Right lobe of liver (tissue), 6 donors: Measurements from ENCODE around the gene ESRRB. TPM values are rescaled to one million over a fixed set of nuclear protein-coding genes. Genes with fewer than 3 reads are reported as not detected.

Experiments
- ATAC-seq, 4 donors: fragments of 200-7000 bp; cut with Tn5 transposase; one replicate each; pipeline ENCODE4 v1.9.1; 2020; ENCODE audit warnings: mild to moderate bottlenecking in 4 of 4, moderate library complexity in 4 of 4
- DNase-seq, 3 donors: peaks; one replicate each; pipeline ENCODE4 v3.0.0-alpha.2; 2020
- H3K27ac ChIP-seq, 3 donors: fragments of 200-600 bp; one replicate each; pipeline ENCODE4 v1.8.0; 2022
- H3K27me3 ChIP-seq, 2 donors: fragments of 200-600 bp; one replicate each; pipeline ENCODE4 v1.8.0; 2022
- H3K36me3 ChIP-seq, 4 donors: fragments of 200-600 bp; sonication (generic) in 1 of 4; one replicate each; pipeline versions ENCODE4 v1.5.1 to v1.8.0; 2017 to 2022; ENCODE audit warnings: control low read depth in 1 of 4
- H3K4me1 ChIP-seq, 4 donors: fragments of 200-600 bp; sonication (generic) in 1 of 4; one replicate each; pipeline versions ENCODE4 v1.5.1 to v1.8.0; 2017 to 2022; ENCODE audit warnings: control low read depth in 1 of 4
- H3K4me3 ChIP-seq, 3 donors: fragments of 200-600 bp; one replicate each; pipeline ENCODE4 v1.8.0; 2022
- H3K9me3 ChIP-seq, 4 donors: fragments of 200-600 bp; sonication (generic) in 1 of 4; one replicate each; pipeline versions ENCODE4 v1.5.1 to v1.8.0; 2017 to 2022; ENCODE audit warnings: control low read depth in 1 of 4
- POLR2A ChIP-seq: fragments of 450-650 bp; IDR thresholded peaks from one replicate; pipeline ENCODE4 v1.6.1; 2017; ENCODE audit warnings: antibody characterized with exemption, mild to moderate bottlenecking
- WGBS: methylation state at CpG from one replicate; pipeline ENCODE4 v1.1.6; 2018; ENCODE audit warnings: low coverage, low lambda C conversion rate; ENCODE audit not compliant: insufficient coverage; ENCODE audit errors: missing lambda C conversion rate; 5-methylcytosine and 5-hydroxymethylcytosine counted together
- intact Hi-C, 2 donors: fragments of 100-400 bp; cut with DNase I; formaldehyde crosslinking; loops; one replicate each; pipeline versions ENCODE4 v1.11.2 to v1.14.1; 2022
- total RNA-seq, 6 experiments: library from RNA; depleted of rRNA in 2 of 6; stranded (reverse); fragments of >200 nt in 2 of 6; fragmentation: NEBNext Ultra II Directional in 3 of 6; extraction: Animal tissue kit (Norgen Biotek cat#: 25700) in 3 of 6; gene quantifications; one replicate each; pipeline versions ENCODE4 v1.1.0 to v1.2.4, GENCODE V29; 2016 to 2023
- TF ChIP-seq, protein P1 (sequence below), 4 donors: fragments of 200-600 bp in 3 of 4; fragments of 450-650 bp in 1 of 4; IDR thresholded peaks; one replicate each; pipeline versions ENCODE4 v1.5.1 to v1.8.0; 2016 to 2022; ENCODE audit warnings: antibody characterized with exemption in 4 of 4, mild to moderate bottlenecking in 2 of 4
- donor health status: DM: no; HTN: yes; CAD: no.
- donor health status: DM: no; HTN: no; CAD: no.
- donor health status: DM: no; HTN: no; CAD: no.
- donor health status: DM: no; HTN: yes; CAD: no.
- donor health status: DM: no; HTN: yes; CAD: no.

ESRRB gene
- total RNA-seq, 6 experiments from 2014 or later: 0.16 to 0.26 (median 0.17) TPM; not detected in 3

GRCh38 chr14:76329951-76330350, 46.0 kb upstream of the ESRRB start:
- Histone ChIP-seq H3K4me3 (no peak overlapping the region), H3K36me3 (no peaks in the 10 kb centered on the region), H3K4me1 (peaks cover 0 to 15% (median 0%) of the 10 kb centered on the region in 4 donors), H3K27me3 (no peaks in the 10 kb centered on the region), H3K9me3 (no peaks in the 10 kb centered on the region), H3K27ac (no peak overlapping the region)
- no peak for TF ChIP-seq POLR2A
- TF ChIP-seq, protein P1, sequence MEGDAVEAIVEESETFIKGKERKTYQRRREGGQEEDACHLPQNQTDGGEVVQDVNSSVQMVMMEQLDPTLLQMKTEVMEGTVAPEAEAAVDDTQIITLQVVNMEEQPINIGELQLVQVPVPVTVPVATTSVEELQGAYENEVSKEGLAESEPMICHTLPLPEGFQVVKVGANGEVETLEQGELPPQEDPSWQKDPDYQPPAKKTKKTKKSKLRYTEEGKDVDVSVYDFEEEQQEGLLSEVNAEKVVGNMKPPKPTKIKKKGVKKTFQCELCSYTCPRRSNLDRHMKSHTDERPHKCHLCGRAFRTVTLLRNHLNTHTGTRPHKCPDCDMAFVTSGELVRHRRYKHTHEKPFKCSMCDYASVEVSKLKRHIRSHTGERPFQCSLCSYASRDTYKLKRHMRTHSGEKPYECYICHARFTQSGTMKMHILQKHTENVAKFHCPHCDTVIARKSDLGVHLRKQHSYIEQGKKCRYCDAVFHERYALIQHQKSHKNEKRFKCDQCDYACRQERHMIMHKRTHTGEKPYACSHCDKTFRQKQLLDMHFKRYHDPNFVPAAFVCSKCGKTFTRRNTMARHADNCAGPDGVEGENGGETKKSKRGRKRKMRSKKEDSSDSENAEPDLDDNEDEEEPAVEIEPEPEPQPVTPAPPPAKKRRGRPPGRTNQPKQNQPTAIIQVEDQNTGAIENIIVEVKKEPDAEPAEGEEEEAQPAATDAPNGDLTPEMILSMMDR (IDR thresholded peaks at IDR 0.05): no peak
- DNase-seq: no peak
- intact Hi-C loops: no loop called here
- ATAC-seq: no peak
- WGBS: 43% methylated on average over 5 of the region's 12 CpGs

DNA sequence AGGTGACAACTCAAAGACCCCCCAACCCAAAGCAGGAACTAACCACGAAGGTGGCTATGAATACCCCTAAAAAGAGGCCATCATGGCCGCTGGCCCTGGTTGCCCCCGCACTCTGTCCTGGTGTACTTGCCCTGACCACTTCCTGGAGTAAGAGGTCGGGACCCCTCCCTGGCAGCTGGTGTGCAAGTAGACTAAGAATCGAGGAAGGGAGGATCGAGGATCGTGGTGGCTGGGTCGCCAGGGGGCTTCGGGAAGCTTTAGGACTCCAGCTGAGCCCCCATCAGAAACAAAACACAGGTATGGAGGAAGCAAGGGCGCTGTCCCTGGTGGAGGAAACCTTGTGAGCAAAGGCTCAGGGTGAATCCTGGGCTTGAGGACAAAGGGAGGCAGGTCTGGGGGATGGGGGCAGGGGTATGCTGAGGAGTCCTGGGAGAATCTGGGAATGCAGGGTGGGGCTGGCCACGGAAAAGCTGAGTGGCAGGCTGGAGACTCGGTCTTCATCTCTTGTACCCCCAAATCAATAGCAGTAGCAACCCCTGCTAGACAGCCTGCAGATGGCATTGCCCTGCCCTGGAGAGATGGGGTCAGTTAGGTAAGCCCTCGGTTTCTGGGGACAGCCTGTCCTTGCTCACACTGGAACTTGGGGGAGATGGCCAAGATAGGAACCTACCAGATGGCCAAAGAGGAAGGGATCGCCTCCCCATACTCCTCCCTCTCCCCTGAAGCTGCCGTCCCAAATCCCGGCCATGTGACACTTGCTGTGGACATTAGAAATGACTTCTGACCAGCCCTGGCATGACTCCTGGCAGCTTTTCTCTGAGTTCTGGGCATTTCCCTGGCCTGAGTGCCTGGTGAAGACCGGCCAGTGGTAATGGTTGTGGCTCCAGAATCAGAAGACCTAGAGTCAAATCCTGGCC, 45.3 kb upstream of the ESRRB start:
- Histone ChIP-seq H3K27me3 (no peaks in the 10 kb centered on the region), H3K4me1 (peaks cover 0 to 15% (median 0%) of the 10 kb centered on the region in 4 donors), H3K4me3 (no peak overlapping the region), H3K36me3 (no peaks in the 10 kb centered on the region), H3K9me3 (no peaks in the 10 kb centered on the region), H3K27ac (no peak overlapping the region)
- ATAC-seq (peak; percentile 46 to 90 (median 71)), DNase-seq (peak; percentile 37 to 78 (median 73))
- no peak for TF ChIP-seq POLR2A
- TF ChIP-seq, protein P1 (IDR thresholded peaks at IDR 0.05): no peak
- 54% methylated on average over 9 of the region's 17 CpGs for WGBS
- intact Hi-C loops: no loop called here

DNA sequence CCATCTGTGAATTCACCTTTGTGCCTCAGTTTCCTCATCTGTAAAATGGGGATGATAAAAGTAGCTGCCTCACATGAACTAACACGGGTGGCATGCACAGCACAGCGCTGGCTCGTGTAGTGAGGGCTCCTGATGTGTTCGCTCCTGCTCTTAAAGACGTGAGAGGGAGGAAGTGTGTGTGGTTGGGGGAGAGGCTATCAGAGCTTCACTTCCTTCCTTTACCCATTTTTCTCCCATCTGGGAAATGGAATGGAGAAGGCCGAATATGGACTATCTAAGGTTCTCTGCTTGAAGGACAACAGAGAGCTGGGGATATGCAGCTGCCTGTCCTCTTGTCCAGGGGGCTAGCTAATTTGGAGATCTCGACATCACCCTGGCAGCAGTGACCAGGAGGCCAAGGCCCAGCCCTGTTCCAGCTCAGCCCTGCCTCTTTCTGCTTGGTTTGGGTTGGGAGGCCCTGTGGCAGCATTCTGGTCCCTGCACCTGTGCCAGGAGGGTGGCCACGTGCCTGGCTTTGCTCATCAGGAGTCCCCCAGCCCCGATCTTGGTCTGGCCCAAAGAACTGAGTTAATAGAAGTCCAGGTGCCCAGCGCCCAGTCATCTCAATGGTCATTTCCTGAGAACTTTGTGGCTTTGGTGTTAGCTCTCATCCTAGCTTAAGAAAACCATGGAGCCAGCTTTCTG, 44.5 kb upstream of the ESRRB start:
- no peak for TF ChIP-seq POLR2A
- TF ChIP-seq, protein P1 (IDR thresholded peaks at IDR 0.05): no peak
- ATAC-seq: no peak
- no peaks in the 10 kb centered on the region for H3K27me3 ChIP-seq
- no peak overlapping the region for H3K27ac ChIP-seq
- DNase-seq: no peak
- no peaks in the 10 kb centered on the region for H3K9me3 ChIP-seq
- H3K36me3 ChIP-seq: no peaks in the 10 kb centered on the region
- intact Hi-C loops: no loop called here
- H3K4me1 ChIP-seq: peaks cover 0 to 15% (median 0%) of the 10 kb centered on the region in 4 donors
- WGBS: 67% methylated on average over 6 of the region's 10 CpGs
- H3K4me3 ChIP-seq: no peak overlapping the region

DNA sequence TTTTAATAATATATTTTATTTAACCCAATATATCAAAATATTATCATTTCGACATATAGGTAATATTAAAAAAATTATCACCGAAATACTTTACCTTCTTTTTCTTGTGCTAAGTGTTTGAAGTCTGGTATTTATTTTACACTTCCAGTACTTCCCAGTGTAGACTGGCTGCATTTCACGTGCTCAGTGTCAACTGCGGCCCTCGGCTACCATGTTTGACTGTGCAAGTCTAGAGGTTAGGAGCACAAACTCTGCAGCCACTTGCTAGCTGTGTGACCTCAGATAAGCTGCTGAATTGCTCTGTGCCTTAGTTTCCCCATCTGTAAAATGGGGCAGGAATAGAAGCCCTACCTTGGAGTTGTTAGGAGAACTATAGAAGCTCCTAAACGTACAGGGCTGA, 42.3 kb upstream of the ESRRB start:
- ATAC-seq (no peak), DNase-seq (no peak)
- Histone ChIP-seq H3K36me3 (no peaks in the 10 kb centered on the region), H3K4me3 (no peak overlapping the region), H3K9me3 (no peaks in the 10 kb centered on the region), H3K27me3 (no peaks in the 10 kb centered on the region), H3K4me1 (peaks cover 0 to 15% (median 0%) of the 10 kb centered on the region in 4 donors), H3K27ac (no peak overlapping the region)
- intact Hi-C loops: no loop called here
- 95% methylated on average over 6 of the region's 6 CpGs for WGBS
- TF ChIP-seq, protein P1 (IDR thresholded peaks at IDR 0.05): no peak
